GM12873 (cell line): ENCODE data around the gene NPAS2.

Source experiments
- TF ChIP-seq, protein P1 (sequence below): IDR thresholded peaks from 2 replicates; pipeline ENCODE4 v1.5.1; 2012; ENCODE audit warnings: low read depth, mild to moderate bottlenecking, moderate library complexity, low read length, control low read depth; ENCODE audit not compliant: insufficient read depth; ENCODE audit errors: missing control alignments

Gene NPAS2

DNA sequence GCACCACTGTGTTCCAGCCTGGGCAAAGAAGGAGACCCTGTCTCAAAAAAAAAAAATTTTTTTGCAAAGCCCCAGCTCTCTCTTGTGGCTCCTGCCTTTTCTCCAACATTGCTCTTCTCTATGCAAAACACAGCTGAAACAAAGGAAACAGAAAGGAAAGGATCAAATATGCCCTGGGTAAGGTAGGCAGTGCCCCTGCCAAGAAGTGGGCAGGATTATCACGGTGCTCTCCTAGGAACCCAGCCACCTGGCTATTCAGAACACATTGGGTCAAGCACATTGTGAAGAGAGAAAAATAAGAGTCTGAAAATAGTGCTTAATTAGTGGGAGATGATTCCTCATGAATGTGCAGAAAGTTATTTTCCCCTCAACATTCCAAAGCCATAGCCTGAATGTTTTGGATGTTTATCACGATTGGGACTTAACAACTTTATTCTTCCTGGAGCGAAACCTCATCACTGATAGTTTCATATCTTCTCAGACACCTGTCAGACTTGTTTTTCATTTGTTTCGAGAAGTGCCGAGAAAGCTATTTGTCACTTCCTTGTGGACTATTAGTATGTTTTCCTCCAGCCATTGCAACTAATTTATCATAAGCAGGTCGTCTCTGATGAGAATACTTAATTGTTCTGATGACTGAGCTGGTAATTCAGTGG, 139.4 kb downstream of the NPAS2 start:
- TF ChIP-seq, protein P1, sequence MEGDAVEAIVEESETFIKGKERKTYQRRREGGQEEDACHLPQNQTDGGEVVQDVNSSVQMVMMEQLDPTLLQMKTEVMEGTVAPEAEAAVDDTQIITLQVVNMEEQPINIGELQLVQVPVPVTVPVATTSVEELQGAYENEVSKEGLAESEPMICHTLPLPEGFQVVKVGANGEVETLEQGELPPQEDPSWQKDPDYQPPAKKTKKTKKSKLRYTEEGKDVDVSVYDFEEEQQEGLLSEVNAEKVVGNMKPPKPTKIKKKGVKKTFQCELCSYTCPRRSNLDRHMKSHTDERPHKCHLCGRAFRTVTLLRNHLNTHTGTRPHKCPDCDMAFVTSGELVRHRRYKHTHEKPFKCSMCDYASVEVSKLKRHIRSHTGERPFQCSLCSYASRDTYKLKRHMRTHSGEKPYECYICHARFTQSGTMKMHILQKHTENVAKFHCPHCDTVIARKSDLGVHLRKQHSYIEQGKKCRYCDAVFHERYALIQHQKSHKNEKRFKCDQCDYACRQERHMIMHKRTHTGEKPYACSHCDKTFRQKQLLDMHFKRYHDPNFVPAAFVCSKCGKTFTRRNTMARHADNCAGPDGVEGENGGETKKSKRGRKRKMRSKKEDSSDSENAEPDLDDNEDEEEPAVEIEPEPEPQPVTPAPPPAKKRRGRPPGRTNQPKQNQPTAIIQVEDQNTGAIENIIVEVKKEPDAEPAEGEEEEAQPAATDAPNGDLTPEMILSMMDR = no peak

DNA sequence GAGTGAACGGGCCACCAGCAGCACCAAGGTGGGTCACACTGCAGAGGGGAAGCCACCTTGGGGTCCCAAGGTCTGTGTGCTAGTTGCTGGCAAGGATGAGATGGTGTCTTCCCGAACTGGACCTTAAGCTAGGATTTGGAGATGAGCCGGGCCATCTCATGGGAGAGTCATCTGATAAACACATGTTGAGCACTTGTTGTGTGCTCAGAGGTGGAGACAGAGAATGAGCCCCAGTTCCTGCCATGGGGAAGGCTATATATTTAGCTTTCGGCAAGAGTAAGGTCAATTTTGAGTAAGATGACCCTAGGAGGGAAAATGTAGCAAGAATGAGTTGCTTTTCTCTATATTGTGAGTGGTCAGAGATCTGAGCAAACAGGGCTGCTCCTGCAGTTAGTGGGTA, 140.7 kb downstream of the NPAS2 start:
- TF ChIP-seq, protein P1 = no peak

DNA sequence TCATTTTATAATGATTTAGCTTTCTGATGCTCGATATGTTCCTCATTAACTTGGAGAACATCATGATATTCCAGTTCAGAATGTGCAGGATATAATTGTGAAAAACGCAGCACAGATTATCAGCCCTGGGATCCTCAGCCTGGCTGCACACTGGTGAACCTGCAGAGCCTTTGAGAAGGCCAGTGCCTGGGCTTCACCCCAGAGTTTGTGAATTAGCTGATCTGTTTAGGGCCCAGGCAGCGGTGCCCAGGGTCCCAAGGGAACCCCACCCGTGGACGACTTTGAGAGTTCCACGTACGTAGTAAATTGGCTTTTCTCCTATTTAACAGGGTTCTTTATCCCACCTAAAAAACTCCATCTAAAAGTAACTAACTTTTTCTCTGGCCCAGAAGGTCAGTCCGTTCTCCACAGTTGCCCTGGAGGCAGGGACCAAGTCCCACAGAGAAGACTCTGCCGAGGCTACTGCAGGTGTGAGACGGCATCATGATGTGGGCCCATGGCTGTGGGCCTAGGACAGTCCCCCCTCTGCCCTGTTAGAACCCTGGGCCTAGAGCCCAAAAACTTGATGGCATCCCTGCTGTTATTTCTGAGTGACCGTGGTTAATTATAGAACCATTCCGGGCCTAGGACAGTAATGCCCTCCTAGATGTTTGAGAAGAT, 142.6 kb downstream of the NPAS2 start:
- TF ChIP-seq, protein P1 = no peak

DNA sequence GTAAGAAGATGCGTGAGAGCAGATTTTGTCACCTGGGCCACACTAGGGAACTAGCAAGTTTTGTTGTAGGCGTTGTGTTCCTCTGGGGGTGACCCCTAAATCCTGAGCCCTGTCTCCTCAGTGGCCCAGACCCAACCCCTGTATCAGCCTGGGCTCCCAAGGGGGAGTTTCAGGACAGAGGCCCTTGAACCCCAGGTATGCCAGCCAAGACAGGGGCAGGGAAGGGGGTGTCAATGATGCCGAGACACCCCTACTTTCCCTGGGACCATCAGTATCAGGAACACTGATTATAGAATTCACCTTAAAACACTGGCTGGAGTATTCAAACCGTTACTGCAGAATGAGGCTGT, 143.1 kb downstream of the NPAS2 start:
- TF ChIP-seq, protein P1 = no peak

DNA sequence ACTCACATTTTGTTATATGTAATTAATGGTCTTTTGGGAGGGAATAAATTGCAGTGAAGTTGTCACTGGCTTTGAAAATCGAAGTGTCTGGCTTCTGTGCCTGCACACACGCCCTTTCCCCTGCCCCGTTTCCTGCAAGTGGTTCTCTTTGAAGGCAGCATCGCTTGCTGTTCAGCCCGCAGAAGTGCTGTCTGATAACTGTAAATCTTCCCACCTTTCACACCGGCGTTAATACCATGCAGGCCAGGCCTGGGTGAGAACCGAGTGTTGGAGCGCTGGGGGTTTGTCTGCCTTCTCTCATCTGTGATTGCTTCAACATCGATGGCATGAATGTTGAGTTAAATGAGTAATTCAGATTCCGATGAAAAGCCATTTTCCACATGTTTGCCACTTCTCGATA, 144.3 kb downstream of the NPAS2 start:
- TF ChIP-seq, protein P1 = no peak

DNA sequence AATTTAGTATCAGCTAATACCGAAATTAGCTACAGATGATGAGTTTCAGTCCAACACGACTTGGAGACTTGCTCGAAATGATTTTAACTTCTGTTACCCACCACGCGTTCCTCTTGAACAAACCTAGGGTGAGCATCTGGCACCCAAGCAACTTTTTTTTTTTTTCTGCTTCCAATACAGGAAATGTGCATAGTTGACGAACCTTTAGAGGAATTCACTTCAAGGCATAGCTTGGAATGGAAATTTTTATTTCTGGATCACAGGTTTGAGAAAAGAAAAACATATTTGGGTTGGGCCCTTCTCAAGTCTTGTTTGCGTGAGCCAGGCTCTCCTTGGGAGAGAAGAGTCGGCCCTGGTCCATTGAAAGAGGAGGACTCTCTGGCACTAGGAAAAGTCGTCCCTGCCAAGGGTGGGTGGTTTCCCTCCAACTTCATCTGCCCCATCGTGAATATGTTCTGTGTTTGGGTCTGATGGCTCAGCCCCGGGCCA, 144.8 kb downstream of the NPAS2 start:
- TF ChIP-seq, protein P1 = no peak

DNA sequence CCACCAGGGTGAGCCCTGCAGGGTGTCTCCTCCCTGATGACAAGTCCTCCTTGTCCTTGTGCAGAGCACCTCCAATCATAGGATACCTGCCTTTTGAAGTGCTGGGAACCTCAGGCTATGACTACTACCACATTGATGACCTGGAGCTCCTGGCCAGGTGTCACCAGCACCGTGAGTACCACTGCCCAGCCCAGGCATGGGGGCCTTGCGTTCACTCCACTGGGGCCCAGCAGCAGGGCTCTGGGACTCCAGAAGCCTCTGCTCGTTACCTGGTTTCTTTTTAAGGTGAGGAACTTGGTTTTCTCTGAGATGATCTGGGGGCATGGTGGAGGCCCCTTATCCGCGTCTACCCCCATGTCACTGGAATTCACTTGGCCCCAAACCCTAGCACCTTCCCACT, 145.7 kb downstream of the NPAS2 start:
- TF ChIP-seq, protein P1 = no peak
